ENCODE data around the gene TAP2.

Gene TAP2

DNA sequence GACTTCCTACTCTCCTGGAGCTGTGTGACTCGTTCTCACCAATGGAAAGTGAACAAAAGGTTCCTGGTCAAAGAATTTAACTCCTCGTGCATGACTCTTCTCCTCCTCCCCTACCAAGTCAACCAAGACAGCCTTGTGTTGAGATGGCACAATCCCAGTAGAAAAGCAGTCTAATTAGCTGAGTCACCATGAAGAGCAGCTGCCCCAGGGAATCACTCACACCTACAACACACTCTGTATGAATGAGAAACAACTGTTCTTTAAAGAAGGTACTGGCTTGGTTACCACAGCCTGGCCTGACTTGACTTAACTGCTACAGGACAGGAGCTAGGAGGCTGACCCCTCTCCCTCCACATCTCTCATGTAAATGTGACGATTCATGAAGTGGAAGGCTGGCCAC is 18.8 kb downstream of the TAP2 start:
- no peak for TF ChIP-seq CTCF (conservative IDR thresholded peaks at IDR 0.05; ENCODE audit: low read length)
- H3K4me3 ChIP-seq (ENCODE audit: low read length) = no peak overlapping the region
- DNase-seq (ENCODE audit: low read depth) = peak; percentile 83

GRCh38 chr6:32818867-32819266 is 19.7 kb downstream of the TAP2 start:
- TF ChIP-seq CTCF (conservative IDR thresholded peaks at IDR 0.05; ENCODE audit: low read length) = no peak
- no peak overlapping the region for H3K4me3 ChIP-seq (ENCODE audit: low read length)
- no peak for DNase-seq (ENCODE audit: low read depth)

- TF ChIP-seq CTCF (conservative IDR thresholded peaks at IDR 0.05; ENCODE audit: low read length) = no peak
- no peak within 1 kb of the TSS for H3K4me3 ChIP-seq (ENCODE audit: low read length)
- DNase-seq (ENCODE audit: low read depth) = no peak
These were observed 21.8 kb downstream of the TAP2 start, which contains the start of gene HLA-DOB for GRCh38 chr6:32816746-32817204. TSS of gene HLA-DOB (minus strand) at chr6:32817002. CDS start at chr6:32816951, 51 bp downstream.

DNA sequence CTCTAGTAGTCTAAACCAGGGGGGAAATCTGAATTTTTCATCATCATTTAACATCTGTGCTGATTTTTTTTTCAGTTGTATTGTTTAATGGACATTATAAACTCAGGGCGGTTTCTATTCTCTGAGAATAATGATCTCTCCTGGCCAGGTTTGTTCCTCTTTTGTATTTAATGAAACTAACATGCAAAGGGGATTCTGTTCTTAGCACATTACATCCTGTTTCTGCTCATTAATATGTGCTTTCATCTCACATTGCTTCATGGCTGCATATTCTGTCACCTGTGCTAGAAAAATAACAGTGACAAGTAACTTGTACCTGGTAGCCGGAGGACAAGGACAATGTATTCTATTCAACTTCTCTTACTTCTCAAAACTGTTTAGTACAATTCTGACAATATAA is 22.5 kb downstream of the TAP2 start:
- no peak for TF ChIP-seq CTCF (conservative IDR thresholded peaks at IDR 0.05; ENCODE audit: low read length)
- H3K4me3 ChIP-seq (ENCODE audit: low read length) = no peak overlapping the region
- DNase-seq (ENCODE audit: low read depth) = no peak

DNA sequence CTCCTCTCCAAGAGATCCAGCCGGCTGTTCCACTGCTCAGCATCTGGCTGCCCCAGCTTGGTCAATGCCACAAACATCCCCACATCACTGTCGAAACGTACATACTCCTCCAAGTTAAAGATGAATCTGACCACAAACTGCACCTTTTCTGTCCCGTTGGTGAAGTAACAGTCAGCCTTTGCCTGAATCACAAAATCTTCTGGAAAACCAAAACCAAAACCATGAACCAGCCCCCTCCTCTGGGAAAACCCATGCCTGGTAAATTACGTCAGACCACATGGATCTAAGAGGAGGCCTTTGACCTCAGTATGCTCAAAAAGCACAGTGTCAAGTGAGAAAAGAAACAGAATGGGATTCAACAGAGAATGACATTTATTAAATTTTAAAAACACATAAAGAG is 23.4 kb downstream of the TAP2 start:
- H3K4me3 ChIP-seq (ENCODE audit: low read length) = no peak overlapping the region
- peak; percentile 37 for DNase-seq (ENCODE audit: low read depth)
- no peak for TF ChIP-seq CTCF (conservative IDR thresholded peaks at IDR 0.05; ENCODE audit: low read length)

- DNase-seq (ENCODE audit: low read depth) = no peak
- no peak for TF ChIP-seq CTCF (conservative IDR thresholded peaks at IDR 0.05; ENCODE audit: low read length)
These were observed 24.4 kb downstream of the TAP2 start for GRCh38 chr6:32814145-32814544.

GRCh38 chr6:32809171-32809570 is 29.4 kb downstream of the TAP2 start:
- no peak for TF ChIP-seq CTCF (conservative IDR thresholded peaks at IDR 0.05; ENCODE audit: low read length)
- DNase-seq (ENCODE audit: low read depth) = no peak
- no peak overlapping the region for H3K4me3 ChIP-seq (ENCODE audit: low read length)

More at GRCh38 chr6:32814145-32814544, 24.4 kb downstream of the TAP2 start:
- no peak overlapping the region for H3K4me3 ChIP-seq (ENCODE audit: low read length)

All from AG10803 (cell line).